Testis (tissue), 3 donors: Measurements from ENCODE around the gene MMP25. TPM values are rescaled to one million over a fixed set of nuclear protein-coding genes. Genes with fewer than 3 reads are reported as not detected.
A peak's percentile ranks its signal among the peaks of the same experiment; 100 is the strongest.
"Not testable (repeated sequence)": the region's sequence is repeated elsewhere in the genome, so short reads cannot be mapped to it uniquely, and the experiment has no call there.

ENCODE experiments used
- DNase-seq: peaks from one replicate; pipeline ENCODE4 v3.0.0-alpha.2; 2019
- H3K27ac ChIP-seq, 2 donors: fragments of 200-600 bp; sonication (generic); one replicate each; pipeline ENCODE4 v1.5.1; 2019
- H3K27me3 ChIP-seq: fragments of 200-600 bp; sonication (generic); one replicate; pipeline ENCODE4 v1.5.1; 2019
- H3K36me3 ChIP-seq: fragments of 200-600 bp; sonication (generic); one replicate; pipeline ENCODE4 v1.5.1; 2017; ENCODE audit warnings: low read depth; ENCODE audit errors: missing control alignments
- H3K4me1 ChIP-seq: fragments of 200-600 bp; sonication (generic); one replicate; pipeline ENCODE4 v1.5.1; 2019
- H3K4me3 ChIP-seq, 2 donors: fragments of 200-600 bp; sonication (generic); one replicate each; pipeline ENCODE4 v1.5.1; 2017 to 2019
- H3K9me3 ChIP-seq: fragments of 200-600 bp; sonication (generic); one replicate; pipeline ENCODE4 v1.5.1; 2017
- CTCF ChIP-seq, 3 experiments: fragments of 450-650 bp in 2 of 3; fragments of 200-600 bp in 1 of 3; sonication (generic) in 1 of 3; IDR thresholded peaks; one replicate each; pipeline ENCODE4 v1.5.1; 2016 to 2019; ENCODE audit warnings: antibody characterized with exemption in 3 of 3, mild to moderate bottlenecking in 2 of 3, moderate library complexity in 1 of 3
- POLR2A ChIP-seq: fragments of 450-650 bp; IDR thresholded peaks from one replicate; pipeline ENCODE4 v1.6.1; 2017; ENCODE audit warnings: antibody characterized with exemption, mild to moderate bottlenecking, moderate library complexity
- WGBS, 2 donors: methylation state at CpG; one replicate each; pipeline ENCODE4 v1.1.5; 2018; 5-methylcytosine and 5-hydroxymethylcytosine counted together
- intact Hi-C: fragments of 100-400 bp; cut with DNase I; formaldehyde crosslinking; loops from one replicate; pipeline ENCODE4 v1.15.1; 2023; ENCODE audit warnings: low total_unique reads
- polyA plus RNA-seq: library from polyadenylated mRNA; stranded (reverse); fragments of 350-450 nt; fragmentation: Illumina TruSeq; extraction: RNeasy Lipid Tissue Mini Kit (QIAGEN cat#74804); gene quantifications from one replicate; pipeline ENCODE4 v1.2.3, GENCODE V29; 2014; ENCODE audit warnings: low read depth, low replicate concordance; ENCODE audit not compliant: insufficient read depth
- total RNA-seq, 2 donors: library from RNA; depleted of rRNA; stranded (reverse); fragments of >200 nt; gene quantifications; one replicate each; pipeline ENCODE4 v1.2.3, GENCODE V29; 2016

MMP25 gene
- total and polyA plus RNA-seq, 3 donors from 2014 or later, result 0.53 to 1.5 (median 0.62) TPM

GRCh38 chr16:3080024-3080423, 33.7 kb downstream of the MMP25 start:
- intact Hi-C loops, result no loop called here
- Histone ChIP-seq H3K9me3 (no peaks in the 10 kb centered on the region), H3K4me3 (no peak overlapping the region), H3K36me3 (no peaks in the 10 kb centered on the region), H3K27me3 (no peaks in the 10 kb centered on the region), H3K4me1 (peaks cover 5% of the 10 kb centered on the region), H3K27ac (no peak overlapping the region)
- TF ChIP-seq POLR2A (no peak), CTCF (IDR thresholded peaks at IDR 0.05) (no peak)
- no peak for DNase-seq
- WGBS, 2 donors, result 82 to 85% methylated on average over 17 of the region's 17 CpGs

GRCh38 chr16:3081957-3082356, 35.6 kb downstream of the MMP25 start:
- H3K27ac ChIP-seq, intact Hi-C loops, H3K4me1 ChIP-seq, H3K9me3 ChIP-seq, H3K4me3 ChIP-seq, DNase-seq, H3K36me3 ChIP-seq, H3K27me3 ChIP-seq: not testable (repeated sequence)
- WGBS, 2 donors, result 96 to 98% methylated on average over 10 to 13 of the region's 13 CpGs

- H3K27me3 ChIP-seq, H3K4me3 ChIP-seq, H3K36me3 ChIP-seq, H3K27ac ChIP-seq, DNase-seq, H3K9me3 ChIP-seq, intact Hi-C loops: not testable (repeated sequence)
- H3K4me1 ChIP-seq, result peaks cover 18% of the 10 kb centered on the region
- 96 to 99% methylated on average over 7 to 8 of the region's 8 CpGs for WGBS, 2 donors
Observed at GRCh38 chr16:3083408-3083807, 37.0 kb downstream of the MMP25 start.

GRCh38 chr16:3084491-3084890, 38.1 kb downstream of the MMP25 start:
- Histone ChIP-seq H3K4me1 (peaks cover 20% of the 10 kb centered on the region), H3K27me3 (no peaks in the 10 kb centered on the region), H3K9me3 (no peaks in the 10 kb centered on the region), H3K4me3 (no peak overlapping the region), H3K27ac (peak overlapping the region in 1 of 2 donors; percentile 35), H3K36me3 (no peaks in the 10 kb centered on the region)
- no peak for DNase-seq
- 90 to 94% methylated on average over 1 of the region's 1 CpG for WGBS, 2 donors
- TF ChIP-seq POLR2A, result no peak
- no peak for TF ChIP-seq CTCF (IDR thresholded peaks at IDR 0.05)
- intact Hi-C loops, result no loop called here

- WGBS, 2 donors, result 52 to 60% methylated on average over 7 of the region's 7 CpGs
- DNase-seq, result no peak
- Histone ChIP-seq H3K27me3 (no peaks in the 10 kb centered on the region), H3K9me3 (no peaks in the 10 kb centered on the region), H3K4me1 (peaks cover 20% of the 10 kb centered on the region), H3K36me3 (no peaks in the 10 kb centered on the region), H3K4me3 (no peak overlapping the region), H3K27ac (peak overlapping the region in 1 of 2 donors; percentile 35)
- TF ChIP-seq CTCF (IDR thresholded peaks at IDR 0.05) (no peak), POLR2A (no peak)
- intact Hi-C loops, result no loop called here
Observed at GRCh38 chr16:3084969-3085670, 38.8 kb downstream of the MMP25 start.
